ENCODE data around the gene SSBP3. TPM values are rescaled to one million over a fixed set of nuclear protein-coding genes. Genes with fewer than 3 reads are reported as not detected.

Gene SSBP3
- total and polyA plus RNA-seq, 2 experiments from 2014 or later = 47.4 to 68.6 TPM

Other genes starting within 250 kb of the SSBP3 start
- 8.4 and 11.5 TPM in 2 replicates for gene CYB5RL, start 206.4 kb downstream of the SSBP3 start, total RNA-seq (2014; rRNA removed; shearing (Covaris generic))
- 5.9 and 6.4 TPM in 2 replicates for gene CYB5RL, start 206.4 kb downstream of the SSBP3 start, polyA plus RNA-seq (2016; fragmentation: Nextera tagmentation; extraction: Ambion mirVana)
- gene MRPL37, start 206.2 kb downstream of the SSBP3 start, total RNA-seq (2014; rRNA removed; shearing (Covaris generic)) = 121 and 155 TPM in 2 replicates
- 130 and 131 TPM in 2 replicates for gene MRPL37, start 206.2 kb downstream of the SSBP3 start, polyA plus RNA-seq (2016; fragmentation: Nextera tagmentation; extraction: Ambion mirVana)
- 2.7 and 3.7 TPM in 2 replicates for gene ACOT11, start 141.8 kb upstream of the SSBP3 start, total RNA-seq (2014; rRNA removed; shearing (Covaris generic))
- 1.6 and 2.0 TPM in 2 replicates for gene ACOT11, start 141.8 kb upstream of the SSBP3 start, polyA plus RNA-seq (2016; fragmentation: Nextera tagmentation; extraction: Ambion mirVana)
- gene FAM151A, start 217.1 kb upstream of the SSBP3 start, total RNA-seq (2014; rRNA removed; shearing (Covaris generic)) = 0.10 TPM in 1 of 2 replicates, not detected in the other
- gene FAM151A, start 217.1 kb upstream of the SSBP3 start, polyA plus RNA-seq (2016; fragmentation: Nextera tagmentation; extraction: Ambion mirVana) = not detected in 2 replicates
- gene MROH7, start 235.4 kb upstream of the SSBP3 start, total RNA-seq (2014; rRNA removed; shearing (Covaris generic)) = 0.17 TPM in 1 of 2 replicates, not detected in the other
- gene MROH7, start 235.4 kb upstream of the SSBP3 start, polyA plus RNA-seq (2016; fragmentation: Nextera tagmentation; extraction: Ambion mirVana) = not detected in 2 replicates